Astrocyte (in vitro differentiated cells and primary cell): ENCODE measurements around the gene KRTAP5-8. TPM values are rescaled to one million over a fixed set of nuclear protein-coding genes. Genes with fewer than 3 reads are reported as not detected.

Source experiments
- DNase-seq: peaks from one replicate; pipeline ENCODE4 v3.0.0-alpha.2; 2010; ENCODE audit warnings: low read depth
- FAIRE-seq: peaks from 2 replicates; lab custom pipeline; 2011; peaks lifted over from hg19 to GRCh38; lab: Jason Lieb, UNC
- H2AFZ ChIP-seq: 2 replicates; pipeline ENCODE4 v1.6.0; 2012; ENCODE audit warnings: low read depth, low read length, inconsistent platforms
- H3K27ac ChIP-seq: 2 replicates; pipeline ENCODE4 v1.5.1; 2011; ENCODE audit warnings: low read depth, low read length, inconsistent platforms
- H3K27me3 ChIP-seq: 2 replicates; pipeline ENCODE4 v1.6.0; 2011; ENCODE audit warnings: low read length, inconsistent platforms; ENCODE audit not compliant: insufficient read depth
- H3K36me3 ChIP-seq: 2 replicates; pipeline ENCODE4 v1.5.1; 2011; ENCODE audit warnings: low read length, inconsistent platforms; ENCODE audit not compliant: insufficient read depth
- H3K4me1 ChIP-seq: 2 replicates; pipeline ENCODE4 v1.5.1; 2011; ENCODE audit warnings: low read length, inconsistent platforms; ENCODE audit not compliant: insufficient read depth
- H3K4me2 ChIP-seq: 2 replicates; pipeline ENCODE4 v1.6.0; 2012; ENCODE audit warnings: low read length, inconsistent platforms
- H3K4me3 ChIP-seq: 2 replicates; pipeline ENCODE4 v1.5.1; 2011; ENCODE audit warnings: low read depth, mild to moderate bottlenecking, low read length, inconsistent platforms; ENCODE audit not compliant: insufficient read depth
- H3K79me2 ChIP-seq: 2 replicates; pipeline ENCODE4 v1.6.0; 2012; ENCODE audit warnings: mild to moderate bottlenecking, low read length, inconsistent platforms; ENCODE audit not compliant: insufficient read depth
- H3K9ac ChIP-seq: 2 replicates; pipeline ENCODE4 v1.6.0; 2012; ENCODE audit warnings: mild to moderate bottlenecking, low read length, inconsistent platforms
- H3K9me3 ChIP-seq: 2 replicates; pipeline ENCODE4 v1.5.1; 2012; ENCODE audit warnings: low read depth, mild to moderate bottlenecking, low read length, inconsistent platforms; ENCODE audit not compliant: insufficient read depth
- H4K20me1 ChIP-seq: 2 replicates; pipeline ENCODE4 v1.6.0; 2012; ENCODE audit warnings: low read length, inconsistent platforms; ENCODE audit not compliant: insufficient read depth
- H3K27ac Mint-ChIP-seq: one replicate; pipeline ENCODE4 v1.8.0; 2021; ENCODE audit warnings: mild to moderate bottlenecking, mixed read lengths; ENCODE audit not compliant: unreplicated experiment
- H3K27me3 Mint-ChIP-seq: one replicate; pipeline ENCODE4 v1.8.0; 2021; ENCODE audit warnings: low read depth, mixed read lengths; ENCODE audit not compliant: unreplicated experiment
- H3K36me3 Mint-ChIP-seq: one replicate; pipeline ENCODE4 v1.8.0; 2021; ENCODE audit warnings: low read depth, mixed read lengths; ENCODE audit not compliant: unreplicated experiment
- H3K4me1 Mint-ChIP-seq: one replicate; pipeline ENCODE4 v1.8.0; 2021; ENCODE audit warnings: low read depth, mixed read lengths; ENCODE audit not compliant: unreplicated experiment
- H3K4me3 Mint-ChIP-seq: one replicate; pipeline ENCODE4 v1.8.0; 2021; ENCODE audit warnings: mild to moderate bottlenecking, moderate library complexity, mixed read lengths; ENCODE audit not compliant: unreplicated experiment
- H3K9me3 Mint-ChIP-seq: one replicate; pipeline ENCODE4 v1.8.0; 2021; ENCODE audit warnings: mild to moderate bottlenecking, mixed read lengths; ENCODE audit not compliant: unreplicated experiment
- EZH2 ChIP-seq: IDR thresholded peaks from 2 replicates; pipeline ENCODE4 v1.6.1; 2012; ENCODE audit warnings: mild to moderate bottlenecking, low read length, inconsistent platforms; ENCODE audit not compliant: insufficient read depth
- total RNA-seq: library from RNA; stranded (reverse); gene quantifications from 2 replicates; pipeline ENCODE4 v1.2.1, GENCODE V29; 2021
- TF ChIP-seq, protein P1 (sequence below): IDR thresholded peaks from 2 replicates; pipeline ENCODE4 v1.5.1; 2011; ENCODE audit warnings: low read depth, mild to moderate bottlenecking, inconsistent platforms, low read length, moderate library complexity; ENCODE audit not compliant: insufficient read depth

The KRTAP5-8 gene
- total RNA-seq, 1 donor from 2014 or later, result not detected

DNA sequence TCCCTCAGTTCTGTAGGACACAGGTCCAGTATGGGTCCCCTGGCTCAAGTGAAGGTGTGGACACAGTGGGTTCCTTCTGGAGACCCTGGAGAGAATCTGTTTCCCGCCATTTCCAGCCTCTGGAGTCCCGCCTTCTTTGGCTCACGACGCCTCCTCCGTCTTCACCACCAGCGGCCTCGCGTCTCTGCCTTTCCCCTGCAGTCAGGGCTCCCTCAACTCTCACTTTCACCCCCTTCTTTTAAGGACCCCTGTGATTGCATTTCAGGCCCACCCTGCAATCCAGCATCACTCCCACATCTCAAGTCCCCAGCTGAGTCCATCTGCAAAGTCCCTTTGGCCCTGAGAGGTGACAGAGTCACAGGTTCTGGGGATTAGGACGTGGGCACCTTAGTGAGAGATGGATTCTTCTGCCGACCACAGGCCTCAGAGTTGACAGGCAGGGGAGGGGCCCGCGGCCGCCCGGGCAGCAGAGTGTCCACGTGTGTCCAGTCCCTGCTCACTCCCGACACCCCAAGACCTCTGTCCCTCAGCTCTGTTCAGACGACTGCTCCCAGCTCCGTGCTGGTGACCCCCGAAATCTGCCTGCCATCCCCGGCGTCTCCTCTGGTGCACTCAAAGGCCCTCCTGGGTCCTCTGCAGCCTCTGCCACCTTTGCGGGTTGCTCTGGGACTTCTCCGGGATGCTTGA lies 47.6 kb upstream of the KRTAP5-8 start:
- peaks cover 52% of the 10 kb centered on the region for H3K36me3 Mint-ChIP-seq
- H3K79me2 ChIP-seq, result no peaks in the 10 kb centered on the region
- no peak overlapping the region for H3K27ac Mint-ChIP-seq

DNA sequence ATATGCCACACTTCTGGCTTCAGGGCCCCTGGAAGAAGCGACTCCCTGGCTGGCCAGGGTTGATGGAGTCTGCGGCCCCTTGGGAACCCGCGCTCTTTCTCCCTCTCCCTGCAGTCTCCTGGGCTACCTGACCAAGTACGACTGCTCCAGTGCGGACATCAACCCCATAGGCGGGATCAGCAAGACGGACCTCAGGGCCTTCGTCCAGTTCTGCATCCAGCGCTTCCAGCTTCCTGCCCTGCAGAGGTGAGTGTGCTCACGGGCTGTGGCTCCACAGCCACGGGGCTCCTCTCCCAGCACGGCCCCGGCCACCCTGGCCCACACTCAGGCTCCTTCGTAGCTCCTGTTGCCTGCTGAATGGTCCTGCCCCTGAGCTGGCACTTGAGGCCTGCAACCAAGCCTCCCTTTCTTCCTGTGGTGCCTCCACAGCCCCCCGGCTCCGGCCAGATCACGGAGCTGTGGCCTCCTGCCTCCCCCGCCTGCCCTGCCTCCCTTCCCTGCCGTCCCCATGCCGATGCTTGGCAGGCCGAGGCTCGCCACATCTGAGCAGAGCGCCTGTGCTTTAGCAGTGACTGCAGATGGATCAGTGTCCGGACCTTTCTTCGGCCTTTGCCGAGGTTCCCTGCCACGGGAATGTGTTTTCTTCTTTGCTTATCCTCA lies 47.0 kb upstream of the KRTAP5-8 start:
- Histone ChIP-seq H3K79me2 (no peaks in the 10 kb centered on the region), H3K36me3 (peaks cover 8% of the 10 kb centered on the region), H3K4me1 (peaks cover 11% of the 10 kb centered on the region), H2AFZ (no peak overlapping the region), H3K27ac (no peak overlapping the region), H3K9me3 (no peaks in the 10 kb centered on the region), H3K9ac (no peak overlapping the region), H4K20me1 (peaks cover 14% of the 10 kb centered on the region), H3K27me3 (no peaks in the 10 kb centered on the region), H3K4me3 (no peak overlapping the region), H3K4me2 (no peak overlapping the region)
- H3K4me3 Mint-ChIP-seq, result no peak overlapping the region
- H3K27ac Mint-ChIP-seq, result no peak overlapping the region
- DNase-seq (no peak), FAIRE-seq (no peak)
- H3K4me1 Mint-ChIP-seq, result peaks cover 18% of the 10 kb centered on the region
- H3K36me3 Mint-ChIP-seq, result peaks cover 51% of the 10 kb centered on the region
- H3K9me3 Mint-ChIP-seq, result peaks cover 2% of the 10 kb centered on the region
- H3K27me3 Mint-ChIP-seq, result no peaks in the 10 kb centered on the region
- TF ChIP-seq EZH2, result no peak
- TF ChIP-seq, protein P1, sequence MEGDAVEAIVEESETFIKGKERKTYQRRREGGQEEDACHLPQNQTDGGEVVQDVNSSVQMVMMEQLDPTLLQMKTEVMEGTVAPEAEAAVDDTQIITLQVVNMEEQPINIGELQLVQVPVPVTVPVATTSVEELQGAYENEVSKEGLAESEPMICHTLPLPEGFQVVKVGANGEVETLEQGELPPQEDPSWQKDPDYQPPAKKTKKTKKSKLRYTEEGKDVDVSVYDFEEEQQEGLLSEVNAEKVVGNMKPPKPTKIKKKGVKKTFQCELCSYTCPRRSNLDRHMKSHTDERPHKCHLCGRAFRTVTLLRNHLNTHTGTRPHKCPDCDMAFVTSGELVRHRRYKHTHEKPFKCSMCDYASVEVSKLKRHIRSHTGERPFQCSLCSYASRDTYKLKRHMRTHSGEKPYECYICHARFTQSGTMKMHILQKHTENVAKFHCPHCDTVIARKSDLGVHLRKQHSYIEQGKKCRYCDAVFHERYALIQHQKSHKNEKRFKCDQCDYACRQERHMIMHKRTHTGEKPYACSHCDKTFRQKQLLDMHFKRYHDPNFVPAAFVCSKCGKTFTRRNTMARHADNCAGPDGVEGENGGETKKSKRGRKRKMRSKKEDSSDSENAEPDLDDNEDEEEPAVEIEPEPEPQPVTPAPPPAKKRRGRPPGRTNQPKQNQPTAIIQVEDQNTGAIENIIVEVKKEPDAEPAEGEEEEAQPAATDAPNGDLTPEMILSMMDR, result no peak

More for the DNA sequence above, 47.6 kb upstream of the KRTAP5-8 start:
- Histone ChIP-seq H3K9ac (no peak overlapping the region), H2AFZ (no peak overlapping the region), H3K4me1 (peaks cover 11% of the 10 kb centered on the region), H4K20me1 (peaks cover 14% of the 10 kb centered on the region), H3K4me2 (no peak overlapping the region), H3K27me3 (no peaks in the 10 kb centered on the region), H3K4me3 (no peak overlapping the region), H3K27ac (no peak overlapping the region), H3K9me3 (no peaks in the 10 kb centered on the region), H3K36me3 (peaks cover 10% of the 10 kb centered on the region)
- Mint-ChIP-seq H3K9me3 (peaks cover 2% of the 10 kb centered on the region), H3K4me3 (no peak overlapping the region), H3K27me3 (no peaks in the 10 kb centered on the region), H3K4me1 (peaks cover 18% of the 10 kb centered on the region)
- no peak for DNase-seq
- TF ChIP-seq EZH2, result no peak
- TF ChIP-seq, protein P1, result no peak
- no peak for FAIRE-seq

DNA sequence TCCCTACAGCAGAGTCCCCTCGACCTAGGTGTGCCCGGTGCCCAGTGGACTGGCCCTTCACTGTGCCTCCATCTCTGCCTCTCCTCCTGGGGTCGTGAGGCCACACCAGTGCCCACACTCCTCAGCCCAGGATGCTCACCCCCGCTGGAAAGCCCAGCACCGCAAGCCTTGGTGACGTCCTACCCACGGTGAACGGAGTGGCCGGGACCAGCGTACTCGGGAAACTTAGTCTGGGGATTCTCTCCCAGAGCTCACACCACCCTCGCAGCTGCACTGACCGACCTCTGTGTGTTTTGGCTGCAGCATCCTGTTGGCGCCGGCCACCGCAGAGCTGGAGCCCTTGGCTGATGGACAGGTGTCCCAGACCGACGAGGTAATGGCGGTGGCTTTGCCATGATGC lies 46.3 kb upstream of the KRTAP5-8 start:
- Histone ChIP-seq H3K79me2 (no peaks in the 10 kb centered on the region), H3K36me3 (peaks cover 8% of the 10 kb centered on the region), H3K4me1 (peaks cover 11% of the 10 kb centered on the region), H3K4me2 (no peak overlapping the region), H3K27ac (no peak overlapping the region), H3K27me3 (no peaks in the 10 kb centered on the region), H3K9me3 (no peaks in the 10 kb centered on the region), H2AFZ (no peak overlapping the region), H4K20me1 (peaks cover 10% of the 10 kb centered on the region), H3K4me3 (no peak overlapping the region), H3K9ac (no peak overlapping the region)
- no peak for DNase-seq
- peaks cover 2% of the 10 kb centered on the region for H3K9me3 Mint-ChIP-seq
- TF ChIP-seq, protein P1, result no peak
- TF ChIP-seq EZH2, result no peak
- H3K36me3 Mint-ChIP-seq, result peaks cover 50% of the 10 kb centered on the region
- FAIRE-seq, result no peak
- H3K27ac Mint-ChIP-seq, result no peak overlapping the region
- H3K4me3 Mint-ChIP-seq, result no peak overlapping the region
- H3K27me3 Mint-ChIP-seq, result no peaks in the 10 kb centered on the region
- H3K4me1 Mint-ChIP-seq, result peaks cover 18% of the 10 kb centered on the region
